Fibroblast of upper back skin (primary cell): ENCODE measurements around the gene POFUT2.

Experiments
- DNase-seq: peaks from one replicate; pipeline ENCODE4 v3.0.0-alpha.2; 2013

The POFUT2 gene

DNA sequence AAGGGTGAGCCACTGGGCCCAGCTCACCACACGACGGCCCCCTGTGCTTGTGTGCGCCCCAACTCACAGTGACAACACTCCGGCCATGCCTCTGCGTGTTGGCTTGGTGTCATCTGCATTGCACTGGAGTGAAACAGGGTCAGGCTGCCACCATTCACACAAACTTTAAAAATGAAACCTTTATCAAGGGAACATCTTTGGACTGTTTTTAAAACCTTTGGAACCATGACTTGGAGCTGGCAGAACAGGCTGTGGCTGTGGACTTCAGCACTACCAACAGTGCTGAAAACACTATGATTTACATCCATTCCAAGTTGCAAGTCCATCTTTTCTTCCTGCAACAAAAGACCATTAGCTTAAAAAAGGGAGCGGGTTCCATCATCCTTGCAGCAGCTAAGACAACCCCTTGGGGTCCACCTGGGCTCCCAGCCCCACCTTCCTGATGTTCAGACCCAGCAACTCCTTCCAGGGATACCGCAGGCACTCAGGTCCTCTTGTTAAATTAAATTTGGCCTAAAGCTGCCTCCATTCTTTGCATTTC is 25.6 kb downstream of the POFUT2 start:
- no peak for DNase-seq

DNA sequence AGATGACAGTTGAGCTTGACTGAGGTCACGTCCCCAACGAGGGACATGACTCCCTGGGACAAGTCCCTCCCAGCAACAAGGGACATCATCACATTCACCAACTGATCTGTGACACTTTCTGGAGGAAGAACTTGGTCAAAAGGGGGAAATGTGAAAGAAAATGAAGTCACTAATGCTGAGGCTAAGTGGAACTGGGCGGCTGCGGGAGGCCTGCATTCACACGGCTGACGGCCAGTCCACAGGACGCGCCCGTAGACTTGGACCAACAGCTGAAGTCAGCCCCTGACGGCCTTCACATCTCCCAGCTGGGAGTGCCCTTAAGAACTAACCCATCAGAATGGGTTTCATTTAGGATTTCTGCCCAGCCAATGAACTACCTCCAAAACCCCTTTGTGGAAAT is 26.6 kb downstream of the POFUT2 start:
- DNase-seq: no peak

DNA sequence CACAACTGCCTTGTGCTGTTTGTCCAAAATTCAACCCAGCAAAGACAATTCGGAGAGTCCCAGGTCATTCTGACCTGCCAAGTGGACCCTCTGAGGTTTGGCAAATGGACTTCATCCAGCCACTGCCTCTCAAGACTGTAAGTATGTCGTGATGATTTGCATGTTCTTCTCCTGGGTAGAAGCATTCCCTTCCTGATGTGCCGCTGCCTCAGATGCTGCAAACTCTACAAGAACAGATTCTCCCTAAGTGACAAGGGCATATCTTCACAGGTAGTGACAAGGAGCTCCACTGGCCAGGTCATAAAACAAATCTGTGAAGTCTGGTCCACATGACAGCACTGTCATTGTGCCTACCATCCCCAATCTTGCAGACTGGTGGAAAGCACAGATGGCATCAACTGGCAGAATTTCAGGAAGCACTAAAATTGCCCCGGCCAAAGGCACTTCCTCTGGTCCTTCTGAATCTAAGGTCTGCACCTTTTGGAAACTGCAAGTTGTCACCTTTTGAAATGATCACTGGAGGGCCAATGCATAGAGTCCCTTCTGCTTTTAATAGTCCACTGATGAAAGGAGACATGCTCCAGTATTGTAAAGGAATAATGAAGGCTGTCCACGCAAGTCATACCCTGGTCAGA is 27.4 kb downstream of the POFUT2 start:
- DNase-seq: no peak

GRCh38 chr21:45259206-45259840 is 28.4 kb downstream of the POFUT2 start:
- no peak for DNase-seq

DNA sequence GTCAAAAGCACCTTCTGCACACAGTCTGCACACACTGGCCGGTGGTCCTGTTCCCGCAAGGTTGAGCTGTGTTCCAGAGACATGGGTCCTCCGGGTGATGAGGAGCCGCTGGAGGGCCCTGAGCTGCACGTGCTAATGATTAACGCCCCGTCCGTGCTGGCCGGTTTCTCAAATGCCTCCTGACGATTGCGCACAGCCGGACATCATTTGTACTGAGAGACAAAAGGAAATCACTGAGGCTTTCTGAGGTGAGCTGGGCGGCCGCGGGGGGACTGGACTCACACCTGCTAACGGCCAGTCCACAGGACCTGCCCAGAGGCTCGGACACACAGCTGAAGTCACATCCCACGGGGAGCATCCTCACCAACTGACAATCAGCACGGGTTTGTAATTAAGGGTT is 29.2 kb downstream of the POFUT2 start:
- DNase-seq: no peak

DNA sequence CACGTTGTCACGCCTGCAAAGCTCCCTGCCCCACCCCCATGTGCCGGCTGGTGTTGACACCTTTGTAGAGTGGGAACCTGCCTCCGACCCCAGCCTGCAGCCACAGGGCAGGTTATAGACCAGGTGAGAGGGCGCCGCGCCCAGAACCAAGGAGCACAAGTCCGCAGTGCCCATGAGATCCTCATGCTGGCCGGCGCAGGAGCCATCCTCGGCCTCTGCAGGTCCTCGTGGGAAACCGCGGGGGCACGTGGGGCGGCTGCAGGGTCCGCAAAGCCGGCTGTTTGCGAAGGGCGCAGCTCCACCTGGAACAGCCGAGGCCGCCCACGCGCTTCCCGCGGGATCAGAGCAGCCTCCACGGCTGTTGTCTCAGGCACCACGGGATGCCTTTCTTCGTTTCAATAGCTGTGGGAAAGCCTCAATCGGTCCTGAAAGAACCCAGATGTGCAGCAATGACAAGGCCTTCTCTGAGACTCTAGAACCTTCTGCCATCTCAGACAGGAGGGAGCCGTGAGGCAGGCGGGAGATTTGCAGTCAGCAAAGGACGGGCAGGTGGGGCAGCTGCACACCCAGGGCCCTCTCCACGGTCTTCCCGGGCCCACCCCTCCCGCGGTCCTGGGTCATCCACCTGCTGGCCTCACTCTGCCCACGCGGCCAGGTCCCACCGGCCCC is 29.9 kb downstream of the POFUT2 start:
- no peak for DNase-seq

DNA sequence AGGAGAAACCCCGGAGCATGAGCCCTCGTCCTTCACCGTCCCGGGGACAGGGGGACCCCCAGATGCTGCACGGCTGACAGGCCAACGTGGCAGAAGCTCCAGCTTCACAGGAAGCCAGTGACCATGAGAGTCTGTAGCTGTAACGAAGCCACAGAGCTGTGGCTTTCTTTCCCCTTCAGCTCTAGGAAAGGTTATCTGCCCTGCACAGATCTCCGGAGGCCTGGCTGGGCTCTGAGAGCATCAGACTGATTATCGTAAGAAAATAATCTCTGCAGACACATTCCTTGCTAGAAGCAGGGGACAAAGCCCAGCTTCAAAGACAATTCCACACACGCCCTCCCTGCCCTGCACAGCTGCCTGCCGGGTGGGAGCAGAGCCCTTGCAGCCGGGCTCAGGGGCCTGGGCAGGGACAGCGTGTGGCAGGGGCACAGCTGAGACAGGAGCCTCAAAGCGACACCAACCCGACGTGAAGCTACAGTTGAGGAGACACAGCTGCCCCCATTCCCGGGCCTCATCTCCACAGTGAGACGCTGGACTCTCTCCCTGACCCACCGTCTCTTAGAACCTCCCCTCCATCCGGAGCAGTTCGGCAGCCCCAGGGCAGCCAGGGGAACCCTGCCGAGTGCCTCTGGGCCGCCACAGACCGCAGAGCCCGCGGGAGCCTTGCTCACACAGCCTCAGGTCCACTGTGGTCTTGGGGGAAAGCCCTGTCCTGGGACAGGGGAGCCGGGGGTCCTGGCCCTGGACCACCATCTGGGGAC is 30.6 kb downstream of the POFUT2 start:
- DNase-seq: no peak

GRCh38 chr21:45256021-45256911 is 31.4 kb downstream of the POFUT2 start:
- no peak for DNase-seq

DNA sequence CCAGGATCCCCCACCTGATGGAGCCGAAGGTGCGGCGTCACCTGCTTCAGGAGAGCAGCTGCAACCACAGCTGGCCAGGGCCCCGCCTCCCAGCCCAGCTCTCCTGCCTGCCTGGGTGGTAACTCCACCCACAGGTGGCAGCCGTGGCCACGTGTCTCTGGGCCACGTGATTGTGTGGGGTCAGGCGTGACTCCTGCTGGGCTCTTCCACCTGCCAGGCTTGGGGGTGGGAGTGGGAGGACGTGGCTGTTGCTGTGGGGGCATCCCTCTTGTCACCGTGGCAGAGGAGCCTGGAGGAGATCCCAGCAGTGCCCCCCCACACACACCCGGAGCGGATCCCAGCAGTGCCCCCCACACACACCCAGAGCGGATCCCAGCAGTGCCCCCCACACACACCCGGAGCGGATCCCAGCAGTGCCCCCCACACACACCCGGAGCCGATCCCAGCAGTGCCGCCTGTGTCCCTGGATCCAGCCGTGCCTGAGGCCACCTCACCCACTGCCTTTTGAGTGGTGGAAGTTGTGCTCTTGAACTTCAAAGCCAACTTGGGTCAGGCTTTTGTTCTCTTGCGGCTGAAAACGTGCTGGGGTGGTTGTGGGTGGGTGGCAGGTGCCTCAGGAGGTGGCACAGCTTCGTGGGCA is 32.2 kb downstream of the POFUT2 start:
- DNase-seq: no peak

GRCh38 chr21:45254460-45254930 is 33.2 kb downstream of the POFUT2 start:
- DNase-seq: no peak

DNA sequence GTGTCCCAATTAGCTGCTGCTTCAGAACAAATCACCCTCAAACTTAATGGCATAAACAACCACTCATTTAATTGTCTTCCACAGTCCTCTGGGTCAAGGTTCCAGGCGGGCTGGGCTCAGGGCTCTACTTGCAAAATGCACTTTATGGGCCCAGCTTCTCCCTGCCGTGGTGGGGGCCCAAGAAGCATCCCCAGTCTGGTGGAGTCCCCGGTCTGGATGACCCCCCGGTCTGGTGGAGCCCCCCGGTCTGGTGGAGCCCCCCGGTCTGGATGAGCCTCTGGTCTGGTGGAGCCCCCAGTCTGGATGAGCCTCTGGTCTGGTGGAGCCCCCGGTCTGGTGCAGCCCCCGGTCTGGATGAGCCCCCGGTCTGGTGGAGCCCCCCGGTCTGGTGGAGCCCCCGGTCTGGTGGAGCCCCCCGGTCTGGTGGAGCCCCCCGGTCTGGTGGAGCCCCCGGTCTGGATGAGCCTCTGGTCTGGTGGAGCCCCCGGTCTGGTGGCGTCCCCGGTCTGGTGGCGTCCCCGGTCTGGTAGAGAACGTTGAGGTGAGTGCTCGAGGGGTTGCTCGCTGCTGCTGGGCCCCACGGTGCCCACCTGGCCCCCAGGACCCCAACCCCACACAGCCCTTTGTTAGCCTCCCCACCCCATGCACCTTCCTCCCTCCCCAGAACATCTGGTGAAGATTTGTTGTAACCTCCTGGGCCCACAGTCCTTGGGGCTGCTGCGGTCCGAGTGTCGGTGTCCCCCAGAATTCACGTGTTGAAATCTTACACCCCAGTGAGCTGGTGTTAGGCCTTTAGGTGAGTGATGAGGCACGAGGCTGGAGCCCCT is 33.8 kb downstream of the POFUT2 start:
- no peak for DNase-seq

- DNase-seq: no peak
Measured at GRCh38 chr21:45253180-45253579, 34.5 kb downstream of the POFUT2 start.

DNA sequence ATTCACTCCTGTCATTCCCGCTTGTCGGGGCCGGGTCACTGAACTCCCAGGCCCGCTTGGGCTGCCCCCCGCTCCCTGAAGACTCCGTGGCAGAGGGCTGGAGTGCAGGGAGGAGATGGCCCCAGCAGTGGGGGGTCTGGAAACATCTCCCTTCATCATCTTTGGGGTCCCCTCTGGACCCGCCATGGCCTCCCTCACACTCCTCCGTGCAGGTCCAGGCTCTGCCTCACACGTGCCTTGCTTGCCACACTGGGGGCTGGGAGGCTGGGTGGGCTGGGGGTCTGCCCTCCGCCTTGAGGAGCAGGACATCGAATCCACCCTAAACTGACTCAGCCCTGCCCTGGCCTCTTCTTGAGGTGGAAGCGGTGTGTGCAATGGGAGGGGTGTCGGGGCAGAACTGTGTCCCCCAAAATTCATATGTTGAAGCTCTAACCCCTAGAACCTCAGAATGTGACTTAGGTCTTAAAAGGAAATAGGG is 35.2 kb downstream of the POFUT2 start:
- no peak for DNase-seq

- no peak for DNase-seq
Measured at GRCh38 chr21:45251635-45252447, 35.9 kb downstream of the POFUT2 start.

DNA sequence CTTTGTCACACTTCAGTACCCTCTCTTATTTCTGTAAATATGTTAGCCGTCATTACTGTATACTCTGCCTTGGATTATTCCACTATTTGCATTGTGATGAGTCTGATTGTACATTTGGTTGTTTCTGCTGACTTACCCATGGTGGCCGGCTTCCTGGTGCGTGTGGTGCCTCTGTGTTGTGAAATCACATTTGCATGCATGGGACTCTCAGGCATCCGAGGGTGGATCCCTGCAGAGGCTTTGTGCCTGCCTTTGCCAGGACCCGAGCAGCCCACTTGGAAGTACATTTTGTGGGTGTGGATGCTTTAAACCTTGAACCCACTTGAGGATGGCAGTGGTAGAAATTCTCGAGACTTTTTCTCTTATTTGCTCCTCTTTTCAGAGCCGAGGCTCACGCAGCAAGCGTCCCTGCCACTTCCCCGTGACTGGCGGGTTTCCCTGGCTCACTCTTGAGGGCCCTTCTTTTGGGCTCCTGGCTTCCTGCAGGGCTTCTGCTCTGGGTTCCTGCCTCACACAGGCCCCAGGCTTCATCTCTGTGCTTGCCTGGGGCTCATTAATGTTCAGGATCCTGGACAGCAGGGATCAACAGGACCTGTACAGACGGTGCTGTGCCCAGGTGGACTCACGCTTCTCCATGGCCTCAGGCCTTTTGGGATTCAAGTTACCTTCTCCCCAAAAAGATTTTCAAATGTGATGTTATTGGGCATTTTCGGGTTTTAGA is 36.6 kb downstream of the POFUT2 start:
- DNase-seq: no peak

GRCh38 chr21:45250272-45250671 is 37.4 kb downstream of the POFUT2 start:
- DNase-seq: no peak

GRCh38 chr21:45249626-45250025 is 38.1 kb downstream of the POFUT2 start:
- no peak for DNase-seq

GRCh38 chr21:45248893-45249381 is 38.8 kb downstream of the POFUT2 start:
- DNase-seq: no peak
